IPS-NIHi7 (cell line): Measurements from ENCODE around the gene CHRM2.

Experiments
- DNase-seq: peaks from one replicate; pipeline ENCODE4 v3.0.0; 2012; ENCODE audit warnings: mixed read lengths; ENCODE audit errors: extremely low spot score

CHRM2 gene

GRCh38 chr7:136894789-136895188 lies 26.3 kb downstream of the CHRM2 start:
- no peak for DNase-seq

GRCh38 chr7:136897676-136898075 lies 29.2 kb downstream of the CHRM2 start:
- no peak for DNase-seq

GRCh38 chr7:136900005-136900404 lies 31.6 kb downstream of the CHRM2 start:
- no peak for DNase-seq

GRCh38 chr7:136910771-136911170 lies 42.3 kb downstream of the CHRM2 start:
- no peak for DNase-seq

- DNase-seq = peak; percentile 31
Observed at GRCh38 chr7:136911344-136911743, 42.9 kb downstream of the CHRM2 start.

- DNase-seq = no peak
Observed at GRCh38 chr7:136912339-136912738, 43.9 kb downstream of the CHRM2 start.

GRCh38 chr7:136914016-136914415 lies 45.6 kb downstream of the CHRM2 start:
- no peak for DNase-seq

GRCh38 chr7:136919820-136920219 lies 51.4 kb downstream of the CHRM2 start:
- DNase-seq = no peak

- DNase-seq = no peak
Observed at GRCh38 chr7:136923111-136923667, 54.7 kb downstream of the CHRM2 start.

- DNase-seq = no peak
Observed at GRCh38 chr7:136925044-136925443, 56.6 kb downstream of the CHRM2 start.

GRCh38 chr7:136925556-136925955 lies 57.1 kb downstream of the CHRM2 start:
- no peak for DNase-seq

- no peak for DNase-seq
Observed at GRCh38 chr7:136931169-136931867, 62.9 kb downstream of the CHRM2 start.

GRCh38 chr7:136937436-136937835 lies 69.0 kb downstream of the CHRM2 start:
- DNase-seq = no peak

GRCh38 chr7:136938476-136938875 lies 70.0 kb downstream of the CHRM2 start:
- no peak for DNase-seq

- no peak for DNase-seq
Observed at GRCh38 chr7:136940122-136940521, 71.7 kb downstream of the CHRM2 start.

GRCh38 chr7:136940917-136941316 lies 72.5 kb downstream of the CHRM2 start:
- no peak for DNase-seq

GRCh38 chr7:136941816-136942215 lies 73.4 kb downstream of the CHRM2 start:
- no peak for DNase-seq

GRCh38 chr7:136942401-136942800 lies 73.9 kb downstream of the CHRM2 start:
- no peak for DNase-seq

- DNase-seq = no peak
Observed at GRCh38 chr7:136942994-136943393, 74.5 kb downstream of the CHRM2 start.

- DNase-seq = no peak
Observed at GRCh38 chr7:136947347-136947746, 78.9 kb downstream of the CHRM2 start.

GRCh38 chr7:136950331-136950730 lies 81.9 kb downstream of the CHRM2 start:
- no peak for DNase-seq

- DNase-seq = no peak
Observed at GRCh38 chr7:136953386-136953785, 84.9 kb downstream of the CHRM2 start.

GRCh38 chr7:136956232-136956631 lies 87.8 kb downstream of the CHRM2 start:
- DNase-seq = no peak

- no peak for DNase-seq
Observed at GRCh38 chr7:136956671-136957070, 88.2 kb downstream of the CHRM2 start.
